Fibroblast of mammary gland (primary cell): ENCODE measurements around the gene CACNA1B.

Experiments
- DNase-seq: peaks from one replicate; pipeline ENCODE4 v3.0.0-alpha.2; 2010; ENCODE audit warnings: low read depth
- H3K4me3 ChIP-seq: 2 replicates; pipeline ENCODE4 v1.5.1; 2011; ENCODE audit warnings: low read depth, mild to moderate bottlenecking, low read length, moderate library complexity; ENCODE audit not compliant: control insufficient read depth
- TF ChIP-seq, protein P1 (sequence below): conservative IDR thresholded peaks from 2 replicates; pipeline ENCODE4 v1.5.1; 2011; ENCODE audit warnings: low read depth, low read length, inconsistent platforms; ENCODE audit not compliant: control insufficient read depth, insufficient read depth

CACNA1B gene

GRCh38 chr9:137843355-137843754 is 34.2 kb upstream of the CACNA1B start:
- TF ChIP-seq, protein P1, sequence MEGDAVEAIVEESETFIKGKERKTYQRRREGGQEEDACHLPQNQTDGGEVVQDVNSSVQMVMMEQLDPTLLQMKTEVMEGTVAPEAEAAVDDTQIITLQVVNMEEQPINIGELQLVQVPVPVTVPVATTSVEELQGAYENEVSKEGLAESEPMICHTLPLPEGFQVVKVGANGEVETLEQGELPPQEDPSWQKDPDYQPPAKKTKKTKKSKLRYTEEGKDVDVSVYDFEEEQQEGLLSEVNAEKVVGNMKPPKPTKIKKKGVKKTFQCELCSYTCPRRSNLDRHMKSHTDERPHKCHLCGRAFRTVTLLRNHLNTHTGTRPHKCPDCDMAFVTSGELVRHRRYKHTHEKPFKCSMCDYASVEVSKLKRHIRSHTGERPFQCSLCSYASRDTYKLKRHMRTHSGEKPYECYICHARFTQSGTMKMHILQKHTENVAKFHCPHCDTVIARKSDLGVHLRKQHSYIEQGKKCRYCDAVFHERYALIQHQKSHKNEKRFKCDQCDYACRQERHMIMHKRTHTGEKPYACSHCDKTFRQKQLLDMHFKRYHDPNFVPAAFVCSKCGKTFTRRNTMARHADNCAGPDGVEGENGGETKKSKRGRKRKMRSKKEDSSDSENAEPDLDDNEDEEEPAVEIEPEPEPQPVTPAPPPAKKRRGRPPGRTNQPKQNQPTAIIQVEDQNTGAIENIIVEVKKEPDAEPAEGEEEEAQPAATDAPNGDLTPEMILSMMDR: no peak
- H3K4me3 ChIP-seq: no peak overlapping the region
- DNase-seq: no peak

- TF ChIP-seq, protein P1: no peak
- DNase-seq: no peak
- H3K4me3 ChIP-seq: no peak overlapping the region
Observed at GRCh38 chr9:137851516-137852267, 25.9 kb upstream of the CACNA1B start.

- TF ChIP-seq, protein P1: no peak
- H3K4me3 ChIP-seq: no peak overlapping the region
- DNase-seq: no peak
Observed at GRCh38 chr9:137853392-137853995, 24.1 kb upstream of the CACNA1B start.

DNA sequence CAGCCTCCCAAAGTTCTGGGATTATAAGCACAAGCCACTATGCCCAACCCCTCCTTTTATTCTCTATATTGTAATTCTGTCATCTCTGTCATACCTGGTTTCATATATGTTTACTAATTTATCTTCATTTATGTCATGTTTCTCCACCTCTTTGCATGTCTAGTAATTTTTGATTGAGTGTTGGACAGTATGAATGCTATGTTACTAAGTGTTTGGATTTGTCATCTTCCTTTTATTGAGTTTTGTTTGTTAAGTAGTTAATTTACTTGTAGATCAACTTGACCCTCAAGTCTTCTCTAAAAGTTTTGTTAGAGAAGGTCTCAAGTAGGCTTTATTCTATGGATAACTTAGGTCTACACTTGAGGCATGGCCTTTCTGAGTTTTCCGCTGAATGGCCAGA is 17.2 kb upstream of the CACNA1B start:
- no peak for DNase-seq
- TF ChIP-seq, protein P1: no peak
- no peak overlapping the region for H3K4me3 ChIP-seq

DNA sequence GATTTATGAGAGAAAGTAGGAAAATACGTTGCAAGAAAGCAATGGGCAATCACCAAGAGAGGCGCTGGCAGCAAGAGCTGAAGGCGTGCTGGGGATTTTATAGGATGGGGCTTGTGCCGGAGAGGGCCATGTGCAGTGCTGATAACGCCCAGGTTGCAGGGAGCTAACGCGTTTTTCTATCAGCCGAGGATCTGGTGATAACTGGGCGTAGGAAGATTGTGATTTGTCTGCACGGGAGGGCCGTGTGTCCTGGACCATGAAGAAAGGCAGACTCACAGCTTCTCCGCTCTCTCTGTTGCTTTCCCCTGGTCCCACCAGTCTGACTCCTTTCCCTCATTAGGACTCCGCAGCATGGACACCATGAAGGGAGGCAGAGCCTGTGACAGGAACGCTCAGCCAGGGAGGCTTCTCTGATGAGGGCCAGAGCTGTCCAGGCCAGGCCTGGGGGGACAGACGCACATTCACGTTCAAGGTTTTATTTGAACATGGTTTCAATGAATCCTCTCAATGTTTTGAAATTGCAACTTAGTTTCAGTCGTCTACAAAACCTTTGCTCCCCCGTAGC is 11.9 kb upstream of the CACNA1B start:
- TF ChIP-seq, protein P1: no peak
- no peak overlapping the region for H3K4me3 ChIP-seq
- DNase-seq: no peak

DNA sequence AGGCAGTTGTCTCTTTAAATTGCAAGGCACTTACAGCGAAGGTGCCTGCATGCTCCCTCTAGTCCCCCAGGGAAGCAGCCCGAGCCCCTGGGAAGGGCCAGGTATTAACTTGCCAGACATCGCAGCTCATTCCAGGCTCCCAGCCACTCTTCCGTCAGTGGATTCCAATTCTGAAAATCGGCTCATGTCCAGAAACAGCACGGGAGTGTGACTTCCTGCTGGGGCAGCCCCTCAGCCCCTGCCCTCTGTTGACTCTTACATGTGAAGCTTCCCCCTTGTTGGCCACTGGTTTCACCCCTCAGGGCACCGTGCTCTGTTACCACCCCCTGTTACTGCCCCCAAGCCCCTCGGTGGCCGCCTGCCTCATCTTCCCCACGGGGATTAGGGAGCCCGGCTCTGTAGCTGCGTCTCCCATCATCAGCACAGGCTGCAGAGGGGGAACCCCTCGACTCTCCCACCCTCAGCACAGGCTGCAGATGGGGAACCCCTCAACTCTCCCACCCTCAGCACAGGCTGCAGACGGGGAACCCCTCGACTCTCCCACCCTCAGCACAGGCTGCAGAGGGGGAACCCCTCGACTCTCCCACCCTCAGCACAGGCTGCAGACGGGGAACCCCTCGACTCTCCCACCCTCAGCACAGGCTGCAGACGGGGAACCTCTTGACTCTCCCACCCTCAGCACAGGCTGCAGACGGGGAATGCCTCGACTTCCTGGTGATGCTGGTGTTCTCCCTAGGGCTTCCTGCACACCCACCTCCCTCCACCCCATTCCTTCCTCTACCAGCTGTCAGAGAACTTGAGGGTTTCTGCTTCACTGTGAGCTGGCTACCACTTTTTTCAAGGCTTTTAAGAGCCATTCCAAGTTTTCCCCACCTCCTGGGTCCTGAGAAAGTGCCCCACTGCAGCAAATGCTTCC is 11.1 kb upstream of the CACNA1B start:
- TF ChIP-seq, protein P1: no peak
- H3K4me3 ChIP-seq: no peak overlapping the region
- no peak for DNase-seq
